GM18868 (cell line): Measurements from ENCODE around the gene DYNC2H1.

Experiments
- ATAC-seq: cut with Tn5 transposase; IDR thresholded peaks from one replicate; pipeline ENCODE4 v1.9.1; 2021; ENCODE audit warnings: mild to moderate bottlenecking, moderate library complexity; ENCODE audit not compliant: unreplicated experiment

Gene DYNC2H1

GRCh38 chr11:103108933-103109817, at the start of gene DYNC2H1:
TSS of gene DYNC2H1 (plus strand) at chr11:103109426. CDS start at chr11:103109575, 149 bp downstream.
- peak; percentile 99 for ATAC-seq

GRCh38 chr11:103061656-103062055, 47.6 kb upstream of the DYNC2H1 start:
- no peak for ATAC-seq

- no peak for ATAC-seq
Observed at GRCh38 chr11:103067118-103067517, 42.1 kb upstream of the DYNC2H1 start.

- no peak for ATAC-seq
Observed at GRCh38 chr11:103069367-103069766, 39.9 kb upstream of the DYNC2H1 start.

- ATAC-seq = no peak
Observed at GRCh38 chr11:103070142-103070541, 39.1 kb upstream of the DYNC2H1 start.

- ATAC-seq = no peak
Observed at GRCh38 chr11:103071008-103071407, 38.2 kb upstream of the DYNC2H1 start.

GRCh38 chr11:103076361-103076760, 32.9 kb upstream of the DYNC2H1 start:
- ATAC-seq = no peak

- no peak for ATAC-seq
Observed at GRCh38 chr11:103077554-103077953, 31.7 kb upstream of the DYNC2H1 start.

- no peak for ATAC-seq
Observed at GRCh38 chr11:103078710-103079109, 30.5 kb upstream of the DYNC2H1 start.

- ATAC-seq = no peak
Observed at GRCh38 chr11:103079833-103080232, 29.4 kb upstream of the DYNC2H1 start.

- ATAC-seq = no peak
Observed at GRCh38 chr11:103085758-103086365, 23.4 kb upstream of the DYNC2H1 start.

- ATAC-seq = no peak
Observed at GRCh38 chr11:103086461-103086860, 22.8 kb upstream of the DYNC2H1 start.

GRCh38 chr11:103091064-103091800, 18.0 kb upstream of the DYNC2H1 start:
- ATAC-seq = peak; percentile 43

GRCh38 chr11:103091801-103092524, 17.3 kb upstream of the DYNC2H1 start, which contains the start of gene DCUN1D5:
TSS of gene DCUN1D5 (minus strand) at chr11:103092160. CDS start at chr11:103091872, 288 bp downstream.
- peak; percentile 99 for ATAC-seq

- no peak for ATAC-seq
Observed at GRCh38 chr11:103097279-103097678, 11.9 kb upstream of the DYNC2H1 start.

GRCh38 chr11:103109818-103110388, 677 bp downstream of the DYNC2H1 start:
- peak; percentile 16 for ATAC-seq

GRCh38 chr11:103110391-103110790, 1.2 kb downstream of the DYNC2H1 start:
- ATAC-seq = no peak

- no peak for ATAC-seq
Observed at GRCh38 chr11:103111400-103111799, 2.2 kb downstream of the DYNC2H1 start.

GRCh38 chr11:103112364-103112763, 3.1 kb downstream of the DYNC2H1 start:
- ATAC-seq = no peak

- no peak for ATAC-seq
Observed at GRCh38 chr11:103114836-103115235, 5.6 kb downstream of the DYNC2H1 start.
